ENCODE data around the gene C11orf21.

The C11orf21 gene

GRCh38 chr11:2270322-2271076 lies 31.2 kb downstream of the C11orf21 start, which contains the start of gene ASCL2:
Gene ASCL2, minus strand, starts transcription at chr11:2270588. Its CDS starts 256 bp downstream, at chr11:2270332.
- no peak for FAIRE-seq

DNA sequence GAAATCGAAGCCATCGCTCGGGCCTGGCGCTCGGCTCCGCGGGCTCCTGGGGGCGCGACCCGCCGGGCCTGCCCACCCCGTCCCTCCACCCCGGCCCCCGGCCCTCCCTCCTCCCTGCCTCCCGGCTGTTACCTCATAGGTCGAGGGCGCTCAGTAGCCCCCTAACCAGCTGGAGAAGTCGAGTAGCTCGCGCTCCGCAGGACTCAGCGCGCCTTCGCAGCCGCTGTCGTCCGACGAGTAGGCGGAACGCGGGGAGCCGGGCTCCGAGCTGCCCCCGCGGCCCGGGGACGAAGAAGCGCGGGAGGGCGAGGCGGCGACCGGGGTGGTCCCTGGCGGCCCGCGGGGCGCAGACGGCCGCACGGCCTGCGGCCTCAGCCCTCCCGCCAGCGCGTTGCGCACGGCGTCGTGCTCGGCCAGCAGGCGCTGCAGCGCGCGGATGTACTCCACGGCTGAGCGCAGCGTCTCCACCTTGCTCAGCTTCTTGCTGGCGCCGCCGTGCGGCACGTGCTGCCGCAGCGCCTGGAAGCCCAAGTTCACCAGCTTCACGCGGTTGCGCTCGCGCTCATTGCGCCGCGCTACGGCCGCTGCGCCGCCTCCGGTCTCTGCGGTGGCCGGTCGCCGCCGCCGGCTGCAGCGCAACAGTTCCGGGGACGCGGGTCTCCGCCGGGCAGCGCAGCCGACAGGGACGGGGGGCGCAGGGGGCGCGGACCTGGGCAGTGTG lies 32.0 kb downstream of the C11orf21 start:
- no peak for FAIRE-seq

DNA sequence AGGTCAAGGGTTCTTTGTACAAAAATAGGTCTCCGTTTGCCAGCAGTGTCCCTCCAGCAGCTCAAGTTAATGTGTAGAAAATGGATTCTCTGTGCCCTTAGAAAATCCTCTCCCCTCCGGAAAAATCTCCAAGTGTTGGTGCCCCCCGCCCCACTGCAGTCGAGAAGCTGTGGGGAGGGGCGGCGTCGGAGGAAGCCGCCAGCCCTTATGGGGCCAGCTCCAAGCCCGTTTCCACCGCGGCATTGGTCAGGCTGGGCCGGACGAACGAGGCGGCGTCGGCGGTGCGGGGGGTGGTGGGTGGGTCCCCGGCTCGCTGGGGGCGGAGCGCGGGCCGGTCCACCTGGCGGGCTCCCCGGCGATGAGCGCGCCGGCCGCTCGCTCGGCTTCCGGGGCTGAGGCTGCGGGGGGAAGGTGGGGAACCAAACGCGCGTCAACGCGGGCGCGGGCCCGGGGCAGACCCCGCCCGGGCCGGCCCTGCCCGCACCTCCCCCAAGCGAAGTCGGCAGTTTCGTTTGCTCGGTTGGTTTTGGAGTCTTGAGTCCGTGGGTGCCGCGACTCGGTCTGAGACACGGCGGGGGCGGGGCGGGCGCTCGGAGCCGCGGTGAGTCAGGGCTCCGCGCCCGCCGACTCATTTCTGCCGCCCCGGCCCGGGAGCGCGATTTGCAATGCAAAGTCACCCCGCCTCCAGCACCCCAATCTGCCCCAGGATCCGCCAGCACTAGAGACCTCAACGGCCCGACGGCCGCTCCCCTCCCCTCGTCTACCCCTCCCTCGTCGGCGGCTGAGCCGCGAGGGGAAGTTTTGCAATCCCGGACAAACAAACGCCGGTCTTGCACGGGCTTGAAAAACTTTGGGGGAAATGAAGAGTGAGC lies 32.8 kb downstream of the C11orf21 start:
- FAIRE-seq: no peak

GRCh38 chr11:2267851-2268728 lies 33.6 kb downstream of the C11orf21 start:
- FAIRE-seq: no peak

- no peak for FAIRE-seq
Measured at GRCh38 chr11:2267306-2267850, 34.3 kb downstream of the C11orf21 start.

- no peak for FAIRE-seq
Measured at GRCh38 chr11:2266586-2267305, 35.0 kb downstream of the C11orf21 start.

- FAIRE-seq: no peak
Measured at GRCh38 chr11:2265854-2266585, 35.7 kb downstream of the C11orf21 start.

DNA sequence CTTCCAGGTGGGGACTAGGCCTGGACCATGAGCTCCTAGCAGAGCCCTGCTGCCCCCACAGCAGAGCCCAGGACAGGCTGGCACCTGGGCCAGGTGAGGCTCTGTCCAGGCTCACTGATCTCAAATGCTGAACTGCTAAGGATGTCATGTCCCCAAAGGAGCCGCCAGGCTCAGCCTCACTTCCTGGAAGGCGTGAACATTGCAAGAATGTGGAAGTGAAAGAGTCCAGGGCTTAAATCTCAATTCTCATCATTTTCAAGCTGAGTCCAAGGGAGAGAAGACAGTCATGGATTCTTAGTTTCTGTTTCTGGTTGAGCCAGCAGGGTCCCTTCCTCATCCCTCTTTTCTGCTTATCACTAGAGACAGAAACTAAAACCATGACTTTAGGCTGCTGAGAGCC lies 36.3 kb downstream of the C11orf21 start:
- no peak for FAIRE-seq

- FAIRE-seq: no peak
Measured at GRCh38 chr11:2264366-2265053, 37.2 kb downstream of the C11orf21 start.

DNA sequence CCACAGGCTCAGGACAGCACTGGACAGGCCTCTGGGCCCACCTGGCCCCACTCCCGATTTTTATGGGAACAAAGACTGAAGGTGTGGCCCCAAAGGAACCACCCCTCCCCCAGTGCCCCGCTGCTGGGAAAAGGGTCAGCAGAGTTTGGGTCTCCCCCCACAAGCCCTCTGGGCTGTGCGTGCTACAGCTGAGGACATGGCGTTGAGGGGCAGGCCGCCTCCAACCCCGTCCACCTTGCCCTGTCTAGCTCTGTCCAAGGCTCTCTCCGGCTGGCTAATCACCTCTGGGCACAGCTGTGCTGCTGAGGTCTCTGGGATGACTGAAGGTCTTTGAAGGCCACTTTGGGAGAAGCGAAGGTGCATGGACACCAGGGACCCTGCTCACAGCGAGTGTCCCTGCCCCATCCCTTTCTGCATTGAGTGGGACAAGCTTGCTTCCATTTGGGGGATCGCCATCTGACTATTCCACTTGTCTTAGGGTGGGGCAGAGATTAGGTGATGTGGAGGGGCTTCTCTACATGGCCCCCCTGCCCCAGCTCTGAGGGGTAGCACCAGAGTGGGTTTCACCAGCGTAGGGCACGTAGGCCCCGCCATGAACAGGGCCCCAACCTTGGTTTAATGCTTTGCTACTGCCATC lies 37.9 kb downstream of the C11orf21 start:
- no peak for FAIRE-seq

DNA sequence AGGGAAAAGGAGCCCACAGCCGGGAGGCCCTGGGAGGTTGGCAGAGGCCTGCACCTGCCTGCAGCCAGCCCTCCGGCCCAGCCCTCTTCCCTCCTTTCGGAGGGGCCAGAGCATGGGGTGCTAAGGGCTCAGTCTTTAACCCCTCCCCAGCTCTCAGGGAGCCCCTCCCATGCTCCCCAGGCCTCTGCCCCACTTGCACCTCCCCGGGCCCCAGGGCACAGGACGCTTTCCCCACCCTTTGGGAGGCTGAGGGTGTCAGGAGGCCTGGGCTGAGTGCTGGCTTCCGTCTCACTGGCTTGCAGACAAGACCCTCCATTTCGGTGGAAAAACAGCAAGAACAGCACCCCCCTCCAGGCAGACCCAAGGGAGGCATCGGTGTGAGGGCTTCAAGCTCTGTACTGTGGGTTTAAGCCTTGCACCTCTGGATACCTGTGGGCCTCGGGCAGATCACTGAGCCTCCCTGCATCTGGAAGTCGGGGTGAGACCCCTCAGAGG lies 38.6 kb downstream of the C11orf21 start:
- no peak for FAIRE-seq

- no peak for FAIRE-seq
Measured at GRCh38 chr11:2262301-2263070, 39.2 kb downstream of the C11orf21 start.

- no peak for FAIRE-seq
Measured at GRCh38 chr11:2261436-2262230, 40.1 kb downstream of the C11orf21 start.

DNA sequence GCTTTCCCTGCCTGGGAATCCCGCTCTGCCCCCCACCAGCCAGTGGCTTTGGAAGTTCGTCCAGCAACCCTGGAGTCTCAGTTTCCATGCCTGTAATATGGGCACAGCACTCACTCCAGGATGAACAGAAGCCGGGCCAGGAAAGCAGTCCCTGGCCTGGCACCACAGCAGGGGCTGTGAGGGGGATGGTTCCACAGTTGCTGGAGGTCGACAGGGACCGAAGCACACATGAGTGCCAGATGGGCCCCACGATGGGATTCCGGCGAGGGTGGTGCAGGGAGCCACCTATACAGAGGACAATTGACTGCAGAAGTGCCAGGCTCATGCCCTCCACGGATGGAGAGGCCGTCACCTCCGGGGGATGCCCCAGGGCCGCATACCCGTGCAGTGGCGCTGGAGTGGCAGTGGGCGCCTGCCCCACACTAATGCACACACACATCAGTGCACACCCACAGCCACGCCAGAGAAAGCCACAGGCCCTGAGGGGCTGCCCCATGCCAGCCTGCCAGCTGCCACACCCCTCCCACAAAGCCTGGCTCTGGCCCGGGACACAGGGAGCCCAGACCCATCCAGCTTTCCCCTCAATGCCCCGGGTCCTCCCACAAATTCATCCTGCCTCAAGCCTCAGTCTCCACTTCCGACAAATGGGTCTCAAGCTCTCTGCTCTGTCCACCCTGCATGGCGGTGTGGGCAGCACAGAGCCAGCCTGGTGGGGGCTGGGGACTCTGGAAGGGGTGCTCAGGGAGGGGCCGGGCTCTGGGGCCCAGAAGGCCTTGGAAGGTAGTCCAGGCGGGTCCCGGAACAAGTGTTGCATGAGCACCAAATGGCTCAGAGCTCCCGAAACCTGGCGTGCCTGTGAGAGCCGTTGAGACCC lies 41.0 kb downstream of the C11orf21 start:
- FAIRE-seq: no peak

DNA sequence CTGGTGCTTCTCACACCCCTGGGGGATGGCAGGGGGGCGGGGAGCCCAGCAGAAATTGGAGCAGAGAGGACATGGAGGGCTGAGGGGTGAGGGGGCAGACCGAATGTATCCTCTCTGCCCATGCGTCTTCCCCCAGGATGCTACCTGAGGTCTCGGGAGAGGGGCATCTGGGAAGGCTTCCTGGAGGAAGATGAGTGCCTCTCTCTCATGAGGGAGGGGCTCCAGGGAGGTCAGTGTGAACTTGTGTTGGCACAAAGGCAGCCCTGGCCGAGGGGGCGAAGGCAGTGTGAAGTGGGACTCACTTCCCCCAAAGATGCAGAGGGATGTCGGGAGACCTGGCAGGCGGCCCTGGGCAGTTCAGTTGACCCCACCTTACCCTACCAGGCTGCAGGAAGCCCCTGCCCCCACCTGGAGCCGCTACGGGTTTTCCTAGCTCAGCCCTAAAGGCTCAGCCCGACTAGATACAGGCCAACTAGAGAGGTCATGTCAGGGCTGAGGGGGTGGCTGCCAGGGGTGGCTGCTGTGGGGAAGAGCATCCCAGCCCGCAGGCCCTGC lies 41.7 kb downstream of the C11orf21 start:
- FAIRE-seq: no peak

DNA sequence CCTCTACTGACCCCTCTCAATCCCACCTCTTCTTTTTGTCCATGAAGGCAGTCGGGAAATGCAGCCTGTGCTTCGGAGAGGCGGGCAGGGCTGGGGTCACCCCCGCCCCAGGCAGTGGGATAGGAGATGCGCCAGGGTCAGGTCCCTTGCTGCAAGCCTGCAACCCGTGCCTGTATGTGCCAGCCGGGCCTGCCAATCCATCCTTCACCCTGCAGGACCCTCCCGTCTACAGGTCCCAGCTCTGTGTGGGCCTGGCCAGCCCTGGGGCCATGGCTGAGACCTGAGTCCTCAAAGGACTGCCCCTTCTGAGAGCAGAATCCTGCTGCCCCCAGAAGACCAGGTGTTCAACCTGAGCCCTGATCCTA lies 42.3 kb downstream of the C11orf21 start:
- no peak for FAIRE-seq

Measured in islet of Langerhans (tissue), 1 donor.